Measurements from ENCODE around the gene GRID2. TPM values are rescaled to one million over a fixed set of nuclear protein-coding genes. Genes with fewer than 3 reads are reported as not detected.

The GRID2 gene
- polyA plus RNA-seq, 1 of the 3 experiments (the other 2 are of a cell fraction), result not detected

DNA sequence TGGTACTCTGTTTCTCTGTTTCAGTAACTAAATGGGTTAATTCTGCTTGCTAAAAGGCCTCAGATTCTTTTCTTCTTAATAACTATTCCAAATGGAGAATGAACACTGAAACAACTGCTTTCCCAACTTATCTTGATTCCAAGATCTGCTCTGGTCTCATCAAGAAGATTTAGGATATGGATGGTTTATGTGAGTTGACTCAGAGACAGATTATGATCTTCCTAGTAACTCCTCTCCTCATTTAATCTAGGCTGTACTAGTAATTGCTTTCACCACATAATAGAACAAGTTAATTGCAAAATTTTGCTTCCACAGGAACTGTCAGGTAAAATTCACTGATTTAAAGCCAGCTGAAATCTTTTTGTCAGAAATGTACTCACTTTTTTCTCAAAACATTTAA is 537.1 kb downstream of the GRID2 start:
- no peak overlapping the region for H2AFZ ChIP-seq (ENCODE audit: low read depth)
- DNase-seq, result no peak
- TF ChIP-seq TAF1 (IDR thresholded peaks at IDR 0.05; ENCODE audit: borderline replicate concordance, low read depth, low read length) (no peak), EZH2phosphoT487 (IDR thresholded peaks at IDR 0.05; ENCODE audit: borderline replicate concordance, low read depth) (no peak), FOXJ3 (CRISPR knock-in tag; IDR thresholded peaks at IDR 0.05) (no peak), SIN3A (IDR thresholded peaks at IDR 0.05; ENCODE audit: borderline replicate concordance, low read depth, low read length) (no peak), TCF12 (IDR thresholded peaks at IDR 0.05) (no peak)
- H3F3A ChIP-seq (replicated peaks; ENCODE audit: insufficient read depth), result no peaks in the 10 kb centered on the region
- no peaks in the 10 kb centered on the region for H3K27me3 ChIP-seq (ENCODE audit: insufficient read depth)
- POLR2A ChIA-PET, result no interaction called here
- no peaks in the 10 kb centered on the region for H4K20me1 ChIP-seq (ENCODE audit: insufficient read depth)
- H3K27ac ChIP-seq (ENCODE audit: low read depth in 2 of 2, low read length in 1 of 2), result no peak overlapping the region
- no peak overlapping the region for H3K4me2 ChIP-seq
- no peaks in the 10 kb centered on the region for H3K36me3 ChIP-seq (replicated peaks in 1 of 2; ENCODE audit: control insufficient read depth in 1 of 2, insufficient read depth in 2 of 2, low read length in 1 of 2)
- H3K79me2 ChIP-seq (ENCODE audit: insufficient read depth), result no peaks in the 10 kb centered on the region
- H3K4me1 ChIP-seq (ENCODE audit: control insufficient read depth in 1 of 2, insufficient read depth in 2 of 2, low read depth in 1 of 2, low read length in 1 of 2), result no peaks in the 10 kb centered on the region; a peak in 1 of 4 replicates
- CTCF ChIA-PET, result interaction anchor here (1.2 kb wide), 1 partner anchor 10 kb away, joined by 3 read pairs; no protein-coding TSS in a partner anchor
- H3K9ac ChIP-seq, result no peak overlapping the region
- no peaks in the 10 kb centered on the region for H3K9me3 ChIP-seq
- H3K4me3 ChIP-seq (ENCODE audit: low read depth in 2 of 2, low read length in 1 of 2), result no peak overlapping the region
- H3K9me2 ChIP-seq, result no peaks in the 10 kb centered on the region

DNA sequence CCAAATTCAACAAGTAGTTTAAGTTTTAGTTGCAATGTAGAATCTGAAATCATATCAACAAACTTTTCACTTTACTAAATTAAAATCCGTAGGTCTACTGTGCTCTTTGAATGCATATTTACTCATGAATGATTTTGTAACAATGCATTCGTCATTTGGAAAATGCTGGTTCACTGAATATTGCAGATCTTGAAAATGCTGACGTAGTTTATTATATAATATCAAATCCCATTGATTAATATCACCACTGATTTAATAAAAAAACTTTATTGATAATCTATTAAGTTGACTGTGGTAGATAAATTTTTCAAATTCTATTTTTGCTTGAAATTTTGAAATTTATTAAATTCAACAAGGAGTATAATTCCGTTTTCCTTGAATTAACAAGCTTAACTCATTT is 540.0 kb downstream of the GRID2 start:
- POLR2A ChIA-PET, result no interaction called here

DNA sequence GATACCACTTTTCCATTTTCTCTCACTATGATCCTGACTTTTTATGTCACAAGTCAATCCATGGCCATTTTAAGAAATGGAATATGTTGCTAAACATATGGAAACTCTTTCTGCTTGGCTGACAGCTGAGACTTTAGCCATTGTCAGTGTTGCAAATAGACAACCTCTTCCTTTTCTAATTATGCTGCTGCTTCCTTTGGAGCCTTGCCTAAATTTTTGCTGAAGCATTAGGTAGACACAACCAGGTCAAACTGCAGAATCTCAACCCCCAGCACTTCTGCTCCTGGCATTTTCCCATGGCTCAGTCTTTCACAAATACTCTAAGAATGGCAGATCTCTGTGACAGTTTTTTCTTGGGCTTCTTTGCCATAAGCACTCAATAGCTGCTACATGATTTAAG is 543.3 kb downstream of the GRID2 start:
- ChIA-PET CTCF (interaction anchor here (0.6 kb wide), 1 partner anchor 502 kb away, joined by 3 read pairs; no protein-coding TSS in a partner anchor), POLR2A (no interaction called here)
- TF ChIP-seq SMC3 (IDR thresholded peaks at IDR 0.05; ENCODE audit: low read depth, low read length), result no peak
- no peak for TF ChIP-seq EP300 (IDR thresholded peaks at IDR 0.05; ENCODE audit: borderline replicate concordance in 1 of 2, low read depth in 1 of 2, low read length in 1 of 2)
- H3K9me3 ChIP-seq, result no peaks in the 10 kb centered on the region
- H3F3A ChIP-seq (replicated peaks; ENCODE audit: insufficient read depth), result no peaks in the 10 kb centered on the region
- no peak for DNase-seq
- no peak overlapping the region for H3K4me3 ChIP-seq (ENCODE audit: low read depth in 2 of 2, low read length in 1 of 2)
- no peaks in the 10 kb centered on the region for H3K9me2 ChIP-seq
- H4K20me1 ChIP-seq (ENCODE audit: insufficient read depth), result no peaks in the 10 kb centered on the region
- H3K9ac ChIP-seq, result no peak overlapping the region
- no peak overlapping the region for H3K27ac ChIP-seq (ENCODE audit: low read depth in 2 of 2, low read length in 1 of 2)
- H3K4me1 ChIP-seq (ENCODE audit: control insufficient read depth in 1 of 2, insufficient read depth in 2 of 2, low read depth in 1 of 2, low read length in 1 of 2), result no peaks in the 10 kb centered on the region
- no peaks in the 10 kb centered on the region for H3K79me2 ChIP-seq (ENCODE audit: insufficient read depth)
- no peaks in the 10 kb centered on the region for H3K36me3 ChIP-seq (replicated peaks in 1 of 2; ENCODE audit: control insufficient read depth in 1 of 2, insufficient read depth in 2 of 2, low read length in 1 of 2)
- H3K4me2 ChIP-seq, result no peak overlapping the region
- no peak overlapping the region for H2AFZ ChIP-seq (ENCODE audit: low read depth)
- no peaks in the 10 kb centered on the region for H3K27me3 ChIP-seq (ENCODE audit: insufficient read depth)

More for the DNA sequence above, 540.0 kb downstream of the GRID2 start:
- CTCF ChIA-PET, result interaction anchor here (1.1 kb wide), 1 partner anchor 12 kb away, joined by 3 read pairs; no protein-coding TSS in a partner anchor
- 61% methylated on average over 4 of the region's 4 CpGs for WGBS (ENCODE audit: low lambda C conversion rate)
- TF ChIP-seq RAD21 (IDR thresholded peaks at IDR 0.05; ENCODE audit: low read length) (no peak), TAF1 (IDR thresholded peaks at IDR 0.05; ENCODE audit: borderline replicate concordance, low read depth, low read length) (no peak), TEAD4 (IDR thresholded peaks at IDR 0.05; ENCODE audit: borderline replicate concordance, insufficient read depth) (no peak)
- TF ChIP-seq, protein P1, sequence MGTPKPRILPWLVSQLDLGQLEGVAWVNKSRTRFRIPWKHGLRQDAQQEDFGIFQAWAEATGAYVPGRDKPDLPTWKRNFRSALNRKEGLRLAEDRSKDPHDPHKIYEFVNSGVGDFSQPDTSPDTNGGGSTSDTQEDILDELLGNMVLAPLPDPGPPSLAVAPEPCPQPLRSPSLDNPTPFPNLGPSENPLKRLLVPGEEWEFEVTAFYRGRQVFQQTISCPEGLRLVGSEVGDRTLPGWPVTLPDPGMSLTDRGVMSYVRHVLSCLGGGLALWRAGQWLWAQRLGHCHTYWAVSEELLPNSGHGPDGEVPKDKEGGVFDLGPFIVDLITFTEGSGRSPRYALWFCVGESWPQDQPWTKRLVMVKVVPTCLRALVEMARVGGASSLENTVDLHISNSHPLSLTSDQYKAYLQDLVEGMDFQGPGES (IDR thresholded peaks at IDR 0.05; ENCODE audit: low read depth, low read length), result no peak
- no peak for DNase-seq
- Histone ChIP-seq H3K36me3 (replicated peaks in 1 of 2; ENCODE audit: control insufficient read depth in 1 of 2, insufficient read depth in 2 of 2, low read length in 1 of 2) (no peaks in the 10 kb centered on the region), H3K9ac (no peak overlapping the region), H4K20me1 (ENCODE audit: insufficient read depth) (no peaks in the 10 kb centered on the region), H3K4me1 (ENCODE audit: control insufficient read depth in 1 of 2, insufficient read depth in 2 of 2, low read depth in 1 of 2, low read length in 1 of 2) (no peaks in the 10 kb centered on the region; a peak in 1 of 4 replicates), H3K4me3 (ENCODE audit: low read depth in 2 of 2, low read length in 1 of 2) (no peak overlapping the region), H3K79me2 (ENCODE audit: insufficient read depth) (no peaks in the 10 kb centered on the region), H3K27ac (ENCODE audit: low read depth in 2 of 2, low read length in 1 of 2) (no peak overlapping the region), H3K27me3 (ENCODE audit: insufficient read depth) (no peaks in the 10 kb centered on the region), H3K4me2 (no peak overlapping the region), H2AFZ (ENCODE audit: low read depth) (no peak overlapping the region), H3K9me3 (no peaks in the 10 kb centered on the region), H3F3A (replicated peaks; ENCODE audit: insufficient read depth) (no peaks in the 10 kb centered on the region), H3K9me2 (no peaks in the 10 kb centered on the region)

Measured in SK-N-SH (cell line).